ENCODE measurements around the gene NUP210L. TPM values are rescaled to one million over a fixed set of nuclear protein-coding genes. Genes with fewer than 3 reads are reported as not detected.
"Not testable (repeated sequence)": the region's sequence is repeated elsewhere in the genome, so short reads cannot be mapped to it uniquely, and the experiment has no call there.

Gene NUP210L
- total and polyA plus RNA-seq, 2 experiments from 2014 or later: 0.11 TPM; not detected in 1

GRCh38 chr1:154019940-154020339, 134.9 kb downstream of the NUP210L start:
- no peaks in the 10 kb centered on the region for H3K36me3 ChIP-seq (ENCODE audit: low read depth)

GRCh38 chr1:154019269-154019668, 135.6 kb downstream of the NUP210L start:
- no peaks in the 10 kb centered on the region for H3K27me3 ChIP-seq (replicated peaks; ENCODE audit: insufficient read depth)
- in situ Hi-C loops (cut with MboI): no loop called here
- no peak overlapping the region for H2AFZ ChIP-seq
- WGBS, 2 experiments (ENCODE audit: low coverage in 1 of 2, low lambda C conversion rate in 2 of 2, missing lambda C conversion rate in 2 of 2): 76 to 91% methylated on average over 4 of the region's 4 CpGs
- H3K9me2 ChIP-seq (ENCODE audit: insufficient read depth): no peaks in the 10 kb centered on the region
- peaks cover 6% of the 10 kb centered on the region; the same call in 1 of the 2 replicates for H3K4me1 ChIP-seq (ENCODE audit: insufficient read depth)
- no peaks in the 10 kb centered on the region for H3K36me3 ChIP-seq (ENCODE audit: low read depth)
- no peak for TF ChIP-seq EZH2phosphoT487 (IDR thresholded peaks at IDR 0.05; ENCODE audit: insufficient read depth, low read depth)
- no peaks in the 10 kb centered on the region for H3F3A ChIP-seq (ENCODE audit: insufficient read depth)
- no peaks in the 10 kb centered on the region for H3K79me2 ChIP-seq (ENCODE audit: insufficient read depth)
- H3K9ac ChIP-seq: no peak overlapping the region
- H3K4me3 ChIP-seq: no peak overlapping the region
- no peak overlapping the region for H3K4me2 ChIP-seq (ENCODE audit: unreplicated experiment)
- H4K20me1 ChIP-seq (ENCODE audit: insufficient read depth): no peaks in the 10 kb centered on the region
- no peak overlapping the region for H3K27ac ChIP-seq
- no peaks in the 10 kb centered on the region for H3K9me3 ChIP-seq (ENCODE audit: low read depth)
- DNase-seq: no peak

More at GRCh38 chr1:154019940-154020339, 134.9 kb downstream of the NUP210L start:
- 79 to 83% methylated on average over 1 of the region's 1 CpG for WGBS, 2 experiments (ENCODE audit: low coverage in 1 of 2, low lambda C conversion rate in 2 of 2, missing lambda C conversion rate in 2 of 2)
- no peak overlapping the region for H3K4me2 ChIP-seq (ENCODE audit: unreplicated experiment)
- H3K79me2 ChIP-seq (ENCODE audit: insufficient read depth): no peaks in the 10 kb centered on the region
- no peaks in the 10 kb centered on the region for H4K20me1 ChIP-seq (ENCODE audit: insufficient read depth)
- TF ChIP-seq EZH2 (IDR thresholded peaks at IDR 0.05; ENCODE audit: insufficient read depth, poor library complexity, severe bottlenecking) (no peak), EZH2phosphoT487 (IDR thresholded peaks at IDR 0.05; ENCODE audit: insufficient read depth, low read depth) (no peak)
- H3K9me2 ChIP-seq (ENCODE audit: insufficient read depth): no peaks in the 10 kb centered on the region
- no peak overlapping the region for H3K4me3 ChIP-seq
- no peak overlapping the region for H2AFZ ChIP-seq
- no peak overlapping the region for H3K27ac ChIP-seq
- in situ Hi-C loops (cut with MboI): no loop called here
- no peaks in the 10 kb centered on the region for H3K27me3 ChIP-seq (replicated peaks; ENCODE audit: insufficient read depth)
- no peak for DNase-seq
- no peaks in the 10 kb centered on the region for H3K4me1 ChIP-seq (ENCODE audit: insufficient read depth)
- H3K9me3 ChIP-seq (ENCODE audit: low read depth): no peaks in the 10 kb centered on the region
- H3F3A ChIP-seq (ENCODE audit: insufficient read depth): no peaks in the 10 kb centered on the region
- no peak overlapping the region for H3K9ac ChIP-seq

GRCh38 chr1:154014154-154014907, 140.5 kb downstream of the NUP210L start:
- in situ Hi-C loops (cut with MboI): no loop called here

GRCh38 chr1:154012543-154012942, 142.3 kb downstream of the NUP210L start:
- H3K27me3 ChIP-seq (replicated peaks; ENCODE audit: insufficient read depth); H3K79me2 ChIP-seq (ENCODE audit: insufficient read depth); H3K4me2 ChIP-seq (ENCODE audit: unreplicated experiment); H3K9me3 ChIP-seq (ENCODE audit: low read depth); H3K36me3 ChIP-seq (ENCODE audit: low read depth); H3F3A ChIP-seq (ENCODE audit: insufficient read depth); H3K9me2 ChIP-seq (ENCODE audit: insufficient read depth); H3K4me1 ChIP-seq (ENCODE audit: insufficient read depth); H2AFZ ChIP-seq; in situ Hi-C loops (cut with MboI); DNase-seq; H3K4me3 ChIP-seq; H3K27ac ChIP-seq; H3K9ac ChIP-seq; H4K20me1 ChIP-seq (ENCODE audit: insufficient read depth): not testable (repeated sequence)
- 96 to 100% methylated on average over 6 to 14 of the region's 14 CpGs for WGBS, 2 experiments (ENCODE audit: low coverage in 1 of 2, low lambda C conversion rate in 2 of 2, missing lambda C conversion rate in 2 of 2)

More at GRCh38 chr1:154014154-154014907, 140.5 kb downstream of the NUP210L start:
- Histone ChIP-seq H4K20me1 (ENCODE audit: insufficient read depth) (no peaks in the 10 kb centered on the region), H3K9ac (no peak overlapping the region), H3K4me3 (no peak overlapping the region), H2AFZ (no peak overlapping the region), H3K27me3 (replicated peaks; ENCODE audit: insufficient read depth) (no peaks in the 10 kb centered on the region), H3K79me2 (ENCODE audit: insufficient read depth) (no peaks in the 10 kb centered on the region), H3K27ac (no peak overlapping the region), H3K9me2 (ENCODE audit: insufficient read depth) (no peaks in the 10 kb centered on the region), H3K4me1 (ENCODE audit: insufficient read depth) (peaks cover 9% of the 10 kb centered on the region; the same call in 1 of the 2 replicates), H3K4me2 (ENCODE audit: unreplicated experiment) (no peak overlapping the region), H3F3A (ENCODE audit: insufficient read depth) (no peaks in the 10 kb centered on the region), H3K9me3 (ENCODE audit: low read depth) (no peaks in the 10 kb centered on the region), H3K36me3 (ENCODE audit: low read depth) (no peaks in the 10 kb centered on the region)
- WGBS, 2 experiments (ENCODE audit: low coverage in 1 of 2, low lambda C conversion rate in 2 of 2, missing lambda C conversion rate in 2 of 2): 33 to 42% methylated on average over 3 of the region's 3 CpGs
- DNase-seq: peak; percentile 82
- TF ChIP-seq EZH2 (IDR thresholded peaks at IDR 0.05; ENCODE audit: insufficient read depth, poor library complexity, severe bottlenecking) (no peak), EZH2phosphoT487 (IDR thresholded peaks at IDR 0.05; ENCODE audit: insufficient read depth, low read depth) (no peak)

Measured in GM23248 (cell line).